ENCODE results near the gene TMEM170A. TPM values are rescaled to one million over a fixed set of nuclear protein-coding genes. Genes with fewer than 3 reads are reported as not detected.

The TMEM170A gene
- total RNA-seq, 1 donor from 2014 or later, result 38.4 TPM

DNA sequence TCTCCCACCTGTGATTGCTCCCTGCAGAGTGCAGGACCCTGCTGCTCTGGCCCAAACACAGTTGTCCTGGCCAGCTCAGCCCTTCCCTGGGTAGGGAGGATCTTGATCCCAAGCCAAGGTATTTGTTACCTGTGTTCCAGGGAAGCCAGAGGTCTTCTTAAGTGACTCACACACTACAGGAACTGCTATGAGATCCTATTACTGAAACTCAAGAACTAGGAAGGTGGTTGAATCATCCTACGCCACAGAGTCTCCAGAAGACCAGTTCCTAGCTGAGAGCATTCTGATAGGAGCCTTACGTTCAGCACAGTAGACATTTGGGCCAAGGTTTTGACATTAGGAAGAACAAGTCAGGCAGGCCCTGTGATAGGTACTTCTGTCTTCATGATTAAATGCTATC is 18.7 kb upstream of the TMEM170A start:
- TF ChIP-seq, protein P1, sequence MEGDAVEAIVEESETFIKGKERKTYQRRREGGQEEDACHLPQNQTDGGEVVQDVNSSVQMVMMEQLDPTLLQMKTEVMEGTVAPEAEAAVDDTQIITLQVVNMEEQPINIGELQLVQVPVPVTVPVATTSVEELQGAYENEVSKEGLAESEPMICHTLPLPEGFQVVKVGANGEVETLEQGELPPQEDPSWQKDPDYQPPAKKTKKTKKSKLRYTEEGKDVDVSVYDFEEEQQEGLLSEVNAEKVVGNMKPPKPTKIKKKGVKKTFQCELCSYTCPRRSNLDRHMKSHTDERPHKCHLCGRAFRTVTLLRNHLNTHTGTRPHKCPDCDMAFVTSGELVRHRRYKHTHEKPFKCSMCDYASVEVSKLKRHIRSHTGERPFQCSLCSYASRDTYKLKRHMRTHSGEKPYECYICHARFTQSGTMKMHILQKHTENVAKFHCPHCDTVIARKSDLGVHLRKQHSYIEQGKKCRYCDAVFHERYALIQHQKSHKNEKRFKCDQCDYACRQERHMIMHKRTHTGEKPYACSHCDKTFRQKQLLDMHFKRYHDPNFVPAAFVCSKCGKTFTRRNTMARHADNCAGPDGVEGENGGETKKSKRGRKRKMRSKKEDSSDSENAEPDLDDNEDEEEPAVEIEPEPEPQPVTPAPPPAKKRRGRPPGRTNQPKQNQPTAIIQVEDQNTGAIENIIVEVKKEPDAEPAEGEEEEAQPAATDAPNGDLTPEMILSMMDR (IDR thresholded peaks at IDR 0.05; ENCODE audit: unreplicated experiment), result no peak
- Mint-ChIP-seq H3K36me3 (no peaks in the 10 kb centered on the region), H3K27me3 (ENCODE audit: low read depth) (no peaks in the 10 kb centered on the region), H3K4me3 (no peak overlapping the region), H3K4me1 (peaks cover 19% of the 10 kb centered on the region), H3K9me3 (no peaks in the 10 kb centered on the region), H3K27ac (no peak overlapping the region)
- no peak for DNase-seq (ENCODE audit: low spot score in 2 of 2, unreplicated experiment in 2 of 2)

GRCh38 chr16:75482434-75483205 is 18.1 kb upstream of the TMEM170A start:
- Mint-ChIP-seq H3K4me3 (no peak overlapping the region), H3K36me3 (no peaks in the 10 kb centered on the region), H3K27ac (no peak overlapping the region), H3K27me3 (ENCODE audit: low read depth) (no peaks in the 10 kb centered on the region), H3K9me3 (no peaks in the 10 kb centered on the region), H3K4me1 (peaks cover 19% of the 10 kb centered on the region)
- TF ChIP-seq, protein P1 (IDR thresholded peaks at IDR 0.05; ENCODE audit: unreplicated experiment), result no peak
- DNase-seq (ENCODE audit: low spot score in 2 of 2, unreplicated experiment in 2 of 2), result no peak

DNA sequence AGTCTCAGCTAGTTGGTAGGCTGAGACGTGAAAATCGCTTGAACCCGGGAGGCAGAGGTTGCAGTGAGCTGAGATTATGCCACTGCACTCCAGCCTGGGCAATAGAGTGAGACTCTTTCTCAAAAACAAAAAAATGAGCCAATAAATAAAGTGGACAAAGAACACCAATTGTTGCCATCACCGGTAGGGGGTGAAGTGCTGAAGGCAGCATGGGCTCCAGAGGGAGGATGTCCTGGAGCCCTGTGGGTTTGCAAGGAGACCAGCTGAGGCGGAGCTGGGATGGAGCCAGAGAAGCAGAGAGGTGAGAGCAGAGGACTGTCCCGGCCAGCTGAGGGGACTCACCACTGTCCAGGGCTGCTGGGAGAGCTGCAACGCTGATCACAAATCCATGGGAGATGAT is 17.0 kb upstream of the TMEM170A start:
- Mint-ChIP-seq H3K9me3 (no peaks in the 10 kb centered on the region), H3K27ac (no peak overlapping the region)

DNA sequence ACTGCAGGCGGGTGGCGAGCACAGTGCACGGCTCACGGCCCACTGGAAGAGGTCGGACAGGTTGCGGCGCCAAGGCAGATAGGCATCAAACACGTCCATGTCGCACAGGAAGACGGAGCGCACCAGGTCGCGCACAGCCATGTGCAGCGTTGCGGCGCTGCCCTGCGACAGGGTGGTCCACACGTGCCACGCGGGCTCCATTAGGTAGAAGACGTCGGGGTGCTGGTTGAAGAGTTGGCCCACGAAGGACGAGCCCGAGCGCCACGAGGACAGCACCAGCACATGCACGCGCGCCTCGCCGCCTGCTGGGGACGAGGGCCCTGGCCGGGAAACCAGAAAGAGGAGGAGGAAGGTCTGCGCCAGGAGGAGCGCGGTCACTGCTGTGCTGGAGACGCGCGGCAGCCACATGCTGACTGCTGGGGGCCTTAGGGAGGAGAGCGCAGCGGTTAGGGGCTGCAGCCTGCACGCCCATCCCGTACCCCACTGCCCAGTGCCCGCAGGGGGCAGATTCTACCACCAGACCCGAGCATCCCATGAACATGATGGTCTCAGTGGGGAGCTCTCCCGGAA is 15.0 kb upstream of the TMEM170A start:
- no peaks in the 10 kb centered on the region for H3K27me3 Mint-ChIP-seq (ENCODE audit: low read depth)
- H3K36me3 Mint-ChIP-seq, result no peaks in the 10 kb centered on the region
- DNase-seq (ENCODE audit: low spot score in 2 of 2, unreplicated experiment in 2 of 2), result no peak
- no peaks in the 10 kb centered on the region for H3K9me3 Mint-ChIP-seq
- TF ChIP-seq, protein P1 (IDR thresholded peaks at IDR 0.05; ENCODE audit: unreplicated experiment), result no peak
- H3K4me3 Mint-ChIP-seq, result no peak overlapping the region
- no peaks in the 10 kb centered on the region for H3K4me1 Mint-ChIP-seq
- no peak overlapping the region for H3K27ac Mint-ChIP-seq

More for the DNA sequence above, 17.0 kb upstream of the TMEM170A start:
- peaks cover 13% of the 10 kb centered on the region for H3K4me1 Mint-ChIP-seq
- H3K36me3 Mint-ChIP-seq, result no peaks in the 10 kb centered on the region
- H3K4me3 Mint-ChIP-seq, result no peak overlapping the region
- TF ChIP-seq, protein P1 (IDR thresholded peaks at IDR 0.05; ENCODE audit: unreplicated experiment), result no peak
- no peak for DNase-seq (ENCODE audit: low spot score in 2 of 2, unreplicated experiment in 2 of 2)
- no peaks in the 10 kb centered on the region for H3K27me3 Mint-ChIP-seq (ENCODE audit: low read depth)

DNA sequence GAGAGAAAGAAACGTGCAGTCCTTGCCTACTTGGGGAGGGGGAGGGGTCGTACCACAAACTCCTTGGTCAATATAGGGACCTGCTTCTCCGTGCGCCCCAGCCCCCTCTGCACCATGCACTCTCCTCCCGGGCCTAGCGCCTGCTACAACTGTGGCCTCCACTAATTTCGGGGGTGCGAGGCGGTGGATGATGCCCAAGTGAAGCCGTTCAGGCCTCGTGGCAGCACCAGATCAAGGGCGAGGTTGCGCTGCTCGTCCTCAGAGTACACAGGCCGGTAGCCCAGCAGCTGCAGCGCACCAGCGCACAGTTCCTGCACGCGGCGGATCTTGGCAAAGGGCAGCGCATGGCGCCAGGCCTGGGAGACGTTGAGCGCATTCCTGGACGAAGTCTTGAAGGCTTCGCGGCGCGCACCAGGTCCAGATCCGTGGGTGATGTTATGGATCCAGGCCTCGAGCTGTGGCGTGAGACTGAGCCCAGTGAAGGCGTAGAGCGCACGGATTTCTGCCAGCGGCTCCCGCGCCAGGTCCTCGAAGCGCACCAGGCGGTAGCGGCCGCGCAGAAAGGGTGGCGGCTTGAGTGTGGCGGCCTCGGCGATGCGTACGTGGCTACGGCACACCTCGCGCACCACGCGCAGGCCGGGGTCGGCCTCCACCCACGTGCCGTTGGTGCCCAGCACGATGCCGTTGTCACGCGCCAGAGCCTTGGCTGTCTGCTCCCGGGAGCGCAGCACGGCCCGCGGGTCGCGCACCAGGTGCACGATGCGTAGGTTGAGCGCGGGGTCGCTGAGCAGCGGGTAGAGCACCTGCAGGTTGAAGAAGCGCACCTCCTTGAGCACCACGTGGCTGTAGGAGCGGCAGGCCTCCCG is 14.2 kb upstream of the TMEM170A start:
- DNase-seq (ENCODE audit: low spot score in 2 of 2, unreplicated experiment in 2 of 2), result no peak
- Mint-ChIP-seq H3K9me3 (no peaks in the 10 kb centered on the region), H3K4me3 (no peak overlapping the region), H3K27ac (no peak overlapping the region), H3K27me3 (ENCODE audit: low read depth) (no peaks in the 10 kb centered on the region), H3K4me1 (no peaks in the 10 kb centered on the region), H3K36me3 (no peaks in the 10 kb centered on the region)
- TF ChIP-seq, protein P1 (IDR thresholded peaks at IDR 0.05; ENCODE audit: unreplicated experiment), result no peak
